ENCODE measurements around the gene CARM1.

DNA sequence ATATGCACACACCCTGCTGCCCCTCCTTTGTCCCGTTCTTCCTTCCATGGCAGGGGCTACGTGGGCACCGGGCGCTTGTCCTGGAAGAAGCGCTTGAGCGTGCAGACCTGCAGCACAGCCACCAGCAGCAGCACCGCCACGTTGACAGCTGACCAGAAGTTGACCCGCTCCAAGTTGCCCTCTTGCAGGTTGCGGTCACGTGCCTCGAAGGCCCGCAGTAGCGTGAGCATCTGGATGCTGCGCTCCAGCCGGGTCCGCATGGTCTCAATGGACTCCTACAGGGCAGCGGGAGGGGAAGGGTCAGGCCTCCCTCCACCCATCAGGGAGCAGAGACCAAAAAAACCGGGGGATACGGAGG is 38.4 kb upstream of the CARM1 start:
- TF ChIP-seq, protein P1, sequence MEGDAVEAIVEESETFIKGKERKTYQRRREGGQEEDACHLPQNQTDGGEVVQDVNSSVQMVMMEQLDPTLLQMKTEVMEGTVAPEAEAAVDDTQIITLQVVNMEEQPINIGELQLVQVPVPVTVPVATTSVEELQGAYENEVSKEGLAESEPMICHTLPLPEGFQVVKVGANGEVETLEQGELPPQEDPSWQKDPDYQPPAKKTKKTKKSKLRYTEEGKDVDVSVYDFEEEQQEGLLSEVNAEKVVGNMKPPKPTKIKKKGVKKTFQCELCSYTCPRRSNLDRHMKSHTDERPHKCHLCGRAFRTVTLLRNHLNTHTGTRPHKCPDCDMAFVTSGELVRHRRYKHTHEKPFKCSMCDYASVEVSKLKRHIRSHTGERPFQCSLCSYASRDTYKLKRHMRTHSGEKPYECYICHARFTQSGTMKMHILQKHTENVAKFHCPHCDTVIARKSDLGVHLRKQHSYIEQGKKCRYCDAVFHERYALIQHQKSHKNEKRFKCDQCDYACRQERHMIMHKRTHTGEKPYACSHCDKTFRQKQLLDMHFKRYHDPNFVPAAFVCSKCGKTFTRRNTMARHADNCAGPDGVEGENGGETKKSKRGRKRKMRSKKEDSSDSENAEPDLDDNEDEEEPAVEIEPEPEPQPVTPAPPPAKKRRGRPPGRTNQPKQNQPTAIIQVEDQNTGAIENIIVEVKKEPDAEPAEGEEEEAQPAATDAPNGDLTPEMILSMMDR (conservative IDR thresholded peaks at IDR 0.05 in 1 of 2, IDR thresholded peaks at IDR 0.05 in 1 of 2; ENCODE audit: low read depth in 1 of 2, low read length in 2 of 2) = no peak
- TF ChIP-seq EZH2 (IDR thresholded peaks at IDR 0.05; ENCODE audit: low read length, missing control alignments) = no peak
